GM19468 (cell line): ENCODE results near the gene DPH6.
"Not testable (repeated sequence)": the region's sequence is repeated elsewhere in the genome, so short reads cannot be mapped to it uniquely, and the experiment has no call there.

Source experiments
- ATAC-seq: cut with Tn5 transposase; IDR thresholded peaks from one replicate; pipeline ENCODE4 v1.9.1; 2021; ENCODE audit warnings: mild to moderate bottlenecking, moderate library complexity, moderate number of reproducible peaks; ENCODE audit not compliant: unreplicated experiment; ENCODE audit errors: extremely low read depth

The DPH6 gene

DNA sequence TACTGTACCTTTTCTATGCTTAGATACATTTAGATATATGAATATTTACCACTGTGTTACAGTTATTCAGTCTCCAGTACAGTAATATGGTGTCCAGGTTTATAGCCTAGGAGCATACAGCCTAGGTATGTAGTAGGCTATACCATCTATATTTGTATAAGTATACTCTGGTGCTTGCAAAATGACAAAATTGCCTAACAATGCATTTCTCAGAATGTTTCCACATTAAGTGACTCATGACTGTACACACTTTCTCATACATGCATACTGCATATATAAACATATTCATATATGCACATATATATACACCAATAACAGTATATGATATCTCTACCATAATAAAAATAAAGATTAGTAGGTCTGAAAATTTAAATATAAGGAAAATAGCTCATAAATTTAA is 169.3 kb downstream of the DPH6 start:
- no peak for ATAC-seq

DNA sequence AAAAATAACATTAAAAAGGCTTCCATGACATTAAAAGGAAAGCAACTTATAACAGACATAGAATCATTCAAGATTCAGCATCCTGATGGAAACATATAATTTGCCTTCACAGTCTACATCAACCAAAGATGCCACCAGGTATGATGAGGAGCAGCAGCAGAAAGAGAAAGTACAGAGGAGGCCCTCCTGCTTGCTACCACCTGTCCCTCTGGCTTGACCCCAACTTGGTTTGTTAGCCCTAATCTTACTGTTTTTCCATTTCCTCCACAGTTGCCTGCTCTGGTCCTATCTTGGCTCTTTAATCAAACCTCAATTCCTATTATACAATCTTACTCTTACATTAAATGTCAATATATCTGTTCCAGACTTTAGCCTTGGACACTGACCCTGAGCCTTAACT is 171.3 kb downstream of the DPH6 start:
- ATAC-seq, result no peak

DNA sequence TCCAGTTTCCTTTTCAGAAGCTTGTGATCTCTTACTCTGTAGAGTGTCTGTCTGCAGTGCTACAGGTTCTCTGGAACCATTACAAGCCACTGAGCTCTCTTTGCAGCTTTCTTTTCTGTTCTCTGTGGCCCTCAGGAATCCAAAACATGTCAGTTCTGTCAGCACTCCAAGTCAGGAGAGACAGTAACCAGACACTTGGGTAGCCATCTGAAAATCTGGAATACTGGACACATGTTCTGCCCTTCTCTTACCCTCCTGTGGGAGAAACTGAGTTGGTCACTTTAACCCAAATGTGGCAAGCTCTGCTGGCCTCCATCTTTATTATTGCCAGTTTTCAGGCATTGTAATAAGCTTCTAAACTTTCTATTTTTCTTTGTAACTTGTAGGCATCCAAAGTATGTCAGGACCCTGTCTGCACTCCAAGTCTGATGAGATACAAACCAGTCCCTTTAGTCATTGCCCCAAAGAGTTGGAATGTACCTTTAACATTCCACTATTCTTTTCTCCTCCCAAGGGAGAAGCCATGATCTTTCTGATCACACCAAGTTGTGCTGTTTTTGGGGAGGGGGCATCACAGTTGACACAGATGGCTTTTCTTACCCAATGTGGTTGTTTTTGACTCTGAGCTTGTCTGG is 183.7 kb downstream of the DPH6 start:
- no peak for ATAC-seq

DNA sequence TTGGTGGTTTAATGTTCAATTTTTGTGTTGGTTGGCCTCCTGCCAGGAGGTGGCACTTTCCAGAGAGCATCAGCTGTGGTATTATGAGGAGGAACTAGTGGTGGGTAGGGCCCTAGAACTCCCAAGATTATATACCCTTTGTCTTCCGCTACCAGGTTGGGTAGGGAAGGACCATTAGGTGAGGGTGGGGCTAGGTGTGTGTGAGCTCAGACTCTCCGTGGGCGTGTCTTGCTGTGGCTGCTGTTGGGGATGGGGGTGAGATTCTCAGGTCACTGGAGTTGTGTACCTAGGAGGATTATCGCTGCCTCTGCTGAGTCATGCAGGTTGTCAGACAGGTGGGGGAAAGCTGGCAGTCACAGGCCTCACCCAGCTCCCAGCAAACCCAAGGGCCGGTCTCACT is 187.1 kb downstream of the DPH6 start:
- ATAC-seq, result no peak

DNA sequence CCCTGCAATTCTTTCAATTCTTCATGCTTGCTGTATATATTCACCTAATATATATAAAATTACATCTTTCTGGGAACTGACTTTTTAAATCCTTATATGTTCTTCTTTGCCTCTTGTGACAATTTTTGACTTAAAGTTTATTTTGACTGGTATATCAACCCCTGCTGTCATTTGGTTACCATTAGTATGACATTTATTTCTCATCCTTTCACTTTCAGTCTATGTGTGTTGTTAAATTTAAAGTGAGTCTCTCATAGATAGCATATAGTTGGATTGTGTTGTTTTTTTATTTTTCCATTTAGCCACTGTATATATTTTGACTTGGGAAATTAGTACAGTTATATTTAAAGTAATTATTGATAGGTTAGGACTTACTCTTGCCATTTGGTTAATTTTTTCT is 194.9 kb downstream of the DPH6 start:
- no peak for ATAC-seq

DNA sequence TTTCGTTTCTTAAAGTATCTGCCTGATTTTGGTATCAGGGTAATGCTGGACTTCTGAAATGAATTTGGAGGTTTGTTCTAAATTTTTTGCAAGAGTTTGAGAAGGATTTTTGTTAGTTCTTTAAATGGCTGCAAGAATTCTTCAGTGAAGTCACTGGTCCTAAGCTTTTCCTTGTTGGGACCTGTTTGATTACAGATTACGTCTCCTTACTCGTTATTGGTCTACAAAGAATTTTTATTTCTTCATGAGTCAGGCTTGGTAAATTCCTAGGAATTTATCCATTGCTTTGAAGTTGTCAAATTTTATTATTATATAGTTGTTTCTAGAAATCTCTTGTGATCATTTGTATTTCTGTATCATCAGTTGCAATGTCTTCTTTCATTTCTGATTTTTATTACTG is 196.0 kb downstream of the DPH6 start:
- ATAC-seq, result no peak

DNA sequence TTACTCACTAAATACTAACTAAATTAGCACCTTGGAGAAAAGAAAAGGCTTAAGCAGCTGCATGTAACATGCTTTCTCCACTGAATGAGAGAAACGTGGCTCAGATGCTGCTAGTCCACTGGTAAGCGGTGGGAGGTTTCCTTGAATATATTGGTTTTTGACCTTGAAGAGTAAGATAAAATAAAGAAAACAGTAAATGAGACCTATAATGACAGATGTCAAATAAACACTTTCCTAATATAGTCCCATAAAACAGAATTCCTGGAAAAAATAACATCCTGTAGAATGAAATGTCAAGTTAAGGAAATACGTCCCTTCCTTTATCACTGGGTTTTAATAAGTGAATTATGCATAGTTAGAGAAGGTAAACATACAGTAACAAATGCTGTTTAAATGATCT is 215.0 kb downstream of the DPH6 start:
- no peak for ATAC-seq

DNA sequence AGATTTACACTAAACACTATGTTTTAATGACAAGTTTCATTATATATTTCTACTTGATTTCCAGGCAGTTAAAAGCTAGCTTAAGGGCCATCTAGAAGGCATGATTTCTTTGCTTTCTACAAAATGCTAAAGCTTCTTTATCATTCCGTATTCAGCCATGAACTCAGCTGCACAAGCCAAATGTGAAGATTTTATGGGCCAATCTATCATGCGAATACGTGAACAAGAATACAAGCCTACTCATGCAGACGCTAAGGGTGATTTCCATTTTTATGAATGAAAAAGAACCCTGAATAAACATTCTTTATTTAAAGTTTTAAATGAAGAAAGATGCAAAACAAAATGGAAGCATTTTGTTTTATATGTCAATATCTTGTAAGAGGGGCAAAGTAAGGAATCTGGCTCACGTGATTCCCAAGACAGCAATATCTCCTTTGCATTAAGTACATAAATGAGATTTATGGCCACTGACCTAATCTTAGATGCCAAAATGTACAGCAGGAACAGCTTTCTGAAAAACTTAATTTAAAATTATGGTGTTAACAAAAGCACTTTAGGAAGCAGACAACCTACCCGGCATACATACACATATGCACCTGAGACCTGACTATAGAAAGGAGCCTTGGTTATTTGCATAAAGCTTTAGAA is 215.8 kb downstream of the DPH6 start:
- ATAC-seq, result no peak

DNA sequence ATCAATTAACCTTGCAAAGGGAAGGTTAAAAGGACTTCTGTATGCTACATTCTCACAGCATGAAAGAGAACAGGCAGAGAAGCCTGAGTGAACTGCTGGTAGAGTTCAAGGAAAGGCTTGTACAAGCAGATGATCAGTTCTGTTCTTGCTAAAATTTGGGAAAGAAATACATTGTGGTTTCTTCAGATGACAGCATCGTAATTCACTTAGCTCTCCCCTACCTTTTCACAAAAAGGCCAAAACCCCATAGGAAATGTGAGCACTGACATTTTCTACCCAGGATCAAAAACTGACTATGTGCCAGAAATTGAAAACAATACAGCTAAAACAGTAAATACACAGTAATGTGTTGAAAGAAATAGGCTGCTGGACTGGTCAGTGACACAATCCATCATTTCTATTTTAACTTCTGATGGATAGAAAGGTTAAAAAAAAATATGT is 216.4 kb downstream of the DPH6 start:
- no peak for ATAC-seq

DNA sequence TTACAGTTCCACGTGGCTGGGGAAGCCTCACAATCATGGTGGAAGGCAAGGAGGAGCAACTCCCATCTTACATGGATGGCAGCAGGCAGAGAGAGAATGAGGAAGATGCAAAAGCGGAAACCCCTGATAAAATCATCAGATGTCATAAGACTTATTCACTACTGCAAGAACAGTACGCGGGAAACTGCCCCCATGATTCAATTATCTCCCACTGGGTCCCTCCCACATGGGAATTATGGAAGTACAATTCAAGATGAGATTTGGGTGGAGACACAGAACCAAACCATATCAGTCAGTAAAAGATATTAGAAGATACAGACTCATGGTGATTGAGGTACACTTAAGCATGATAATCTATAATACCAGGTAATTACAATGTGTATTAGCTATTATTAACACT is 217.1 kb downstream of the DPH6 start:
- ATAC-seq, result not testable (repeated sequence)

DNA sequence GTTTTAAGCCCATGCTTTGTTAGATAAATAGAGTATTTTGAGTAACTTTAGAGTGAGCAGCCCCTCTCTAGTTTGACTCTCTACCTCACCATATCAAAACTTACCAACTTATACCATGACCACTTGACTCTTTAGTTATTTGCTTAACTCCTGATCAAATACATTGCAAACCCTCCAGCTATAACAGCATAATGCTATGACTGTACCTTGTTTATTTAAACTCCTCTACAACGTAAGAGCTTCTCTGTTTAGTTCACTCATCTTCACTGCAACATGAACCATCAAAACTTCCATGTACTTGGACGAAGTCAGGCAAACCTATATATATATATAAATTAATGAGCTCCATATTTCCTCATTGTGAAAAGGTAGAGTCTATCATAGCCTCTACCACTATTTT is 218.2 kb downstream of the DPH6 start:
- ATAC-seq, result no peak

DNA sequence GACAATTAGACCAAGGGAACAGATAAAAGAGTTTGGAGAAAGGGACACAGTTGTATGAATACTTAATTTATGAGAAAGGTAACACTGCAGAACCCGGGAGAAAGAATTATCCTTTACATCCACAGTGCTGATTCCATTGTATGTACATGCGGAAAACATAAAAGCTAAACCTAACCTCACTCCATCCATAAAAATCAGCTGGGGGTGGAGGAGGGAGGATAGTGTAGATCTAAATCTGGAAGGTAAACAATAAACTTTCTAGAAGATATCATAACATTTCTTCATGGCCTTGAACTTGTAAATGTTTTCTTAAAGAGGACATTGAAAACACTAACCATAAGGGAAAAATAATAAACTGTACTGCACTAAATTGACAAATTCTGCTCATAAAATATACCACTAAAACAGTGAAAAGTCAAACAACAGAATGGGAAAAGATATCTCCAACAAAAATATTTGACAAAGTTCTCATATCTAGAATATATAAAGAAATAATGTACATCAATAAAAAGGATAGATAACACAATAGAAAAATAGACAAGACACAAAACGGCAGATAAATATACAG is 220.5 kb downstream of the DPH6 start:
- ATAC-seq, result no peak

DNA sequence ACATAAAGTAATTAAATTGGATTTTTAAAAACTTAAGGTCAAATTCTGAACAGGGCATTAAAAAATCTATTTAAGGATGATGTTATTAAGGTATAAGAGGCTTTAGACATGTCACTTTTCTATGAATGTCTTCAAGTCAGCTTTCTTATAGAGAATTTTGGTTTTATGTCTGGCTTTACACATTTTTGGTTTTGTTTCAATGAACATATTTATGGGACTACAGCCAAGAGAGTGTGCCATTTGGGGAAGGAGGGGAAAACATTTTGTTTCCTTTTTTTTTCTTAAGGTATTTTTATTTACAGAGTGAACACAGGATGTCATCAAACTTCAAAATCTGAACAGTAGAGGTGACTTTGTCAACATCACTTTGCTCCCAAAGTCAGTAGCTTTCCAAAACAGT is 222.8 kb downstream of the DPH6 start:
- no peak for ATAC-seq

DNA sequence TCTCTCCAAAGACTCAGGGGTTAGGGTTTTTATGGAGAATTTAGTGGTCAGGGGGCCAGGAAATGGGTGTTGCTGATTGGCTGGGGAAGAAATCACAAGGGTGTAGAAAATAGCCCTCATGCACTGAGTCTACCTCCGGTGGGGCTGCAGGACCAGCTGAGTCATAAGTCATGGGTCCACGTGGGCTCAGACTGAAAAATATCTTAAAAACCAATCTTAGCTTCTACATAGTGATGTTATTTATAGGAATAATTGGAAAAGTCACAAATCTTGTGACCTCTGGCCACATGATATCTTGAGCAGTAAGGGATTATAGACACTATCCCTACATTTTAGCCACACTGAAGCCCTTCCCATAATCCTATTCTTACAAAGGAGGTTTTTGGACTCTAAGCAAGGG is 224.0 kb downstream of the DPH6 start:
- no peak for ATAC-seq

DNA sequence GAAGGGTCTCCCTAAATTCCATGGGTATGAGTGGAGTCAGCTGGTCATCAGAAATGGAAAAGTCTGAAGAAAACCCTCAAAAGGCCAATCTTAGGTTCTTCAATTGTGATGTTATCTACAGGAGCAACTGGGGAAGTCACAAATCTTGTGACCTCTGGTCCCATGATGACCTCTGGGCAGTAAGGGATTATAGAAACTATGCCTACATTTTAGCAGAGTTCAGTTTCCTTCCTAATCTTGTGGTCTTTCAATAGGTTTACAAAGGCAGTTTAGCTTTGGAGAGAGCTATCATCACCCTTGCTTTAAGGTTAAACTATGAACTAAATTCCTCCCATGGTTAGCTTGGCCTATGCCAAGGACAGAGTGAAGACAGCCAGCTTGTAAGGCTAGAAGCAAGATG is 225.1 kb downstream of the DPH6 start:
- ATAC-seq, result no peak
